DMS 273 (cell line): ENCODE measurements around the gene PTK6.
"Not testable (repeated sequence)": the region's sequence is repeated elsewhere in the genome, so short reads cannot be mapped to it uniquely, and the experiment has no call there.

Source experiments
- DNase-seq: peaks from one replicate; lab custom pipeline; 2025; ENCODE audit not compliant: unreplicated experiment; lab: John Stamatoyannopoulos, UW

Gene PTK6

DNA sequence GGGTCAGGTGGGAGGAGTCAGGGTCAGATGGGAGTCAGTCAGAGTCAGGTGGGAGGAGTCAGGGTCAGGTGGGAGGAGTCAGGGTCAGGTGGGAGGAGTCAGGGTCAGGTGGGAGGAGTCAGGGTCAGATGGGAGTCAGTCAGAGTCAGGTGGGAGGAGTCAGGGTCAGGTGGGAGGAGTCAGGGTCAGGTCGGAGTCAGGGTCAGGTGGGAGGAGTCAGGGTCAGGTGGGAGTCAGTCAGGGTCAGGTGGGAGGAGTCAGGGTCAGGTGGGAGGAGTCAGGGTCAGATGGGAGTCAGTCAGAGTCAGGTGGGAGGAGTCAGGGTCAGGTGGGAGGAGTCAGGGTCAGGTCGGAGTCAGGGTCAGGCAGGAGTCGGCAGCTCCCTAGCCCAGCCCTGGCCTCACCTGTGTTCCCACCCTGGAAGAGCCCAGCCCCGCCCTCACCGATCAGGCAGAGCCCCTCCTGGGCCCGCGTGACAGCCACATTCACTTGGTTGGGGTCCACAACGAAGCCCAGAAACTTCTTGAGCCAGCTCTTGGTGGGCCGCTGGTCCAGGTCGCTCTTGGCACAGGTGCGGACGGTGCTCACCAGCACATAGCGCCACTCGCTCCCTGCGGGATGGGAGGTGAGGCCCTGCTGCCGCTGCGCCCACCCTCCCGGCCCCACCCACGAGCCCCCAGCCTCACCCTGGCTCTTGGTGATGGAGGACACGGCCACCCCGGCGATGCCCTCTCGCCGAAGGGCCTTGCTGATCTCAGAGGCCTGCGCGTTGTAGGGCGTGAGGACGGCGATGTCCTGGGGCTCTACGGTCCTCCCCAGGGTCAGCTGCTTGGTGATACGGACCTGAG lies 22.5 kb upstream of the PTK6 start:
- not testable (repeated sequence) for DNase-seq

GRCh38 chr20:63558804-63559484 lies 21.8 kb upstream of the PTK6 start:
- no peak for DNase-seq

- no peak for DNase-seq
Measured at GRCh38 chr20:63557481-63557891, 20.3 kb upstream of the PTK6 start.

- no peak for DNase-seq
Measured at GRCh38 chr20:63556873-63557478, 19.8 kb upstream of the PTK6 start.

- DNase-seq: no peak
Measured at GRCh38 chr20:63555661-63556381, 18.6 kb upstream of the PTK6 start.

DNA sequence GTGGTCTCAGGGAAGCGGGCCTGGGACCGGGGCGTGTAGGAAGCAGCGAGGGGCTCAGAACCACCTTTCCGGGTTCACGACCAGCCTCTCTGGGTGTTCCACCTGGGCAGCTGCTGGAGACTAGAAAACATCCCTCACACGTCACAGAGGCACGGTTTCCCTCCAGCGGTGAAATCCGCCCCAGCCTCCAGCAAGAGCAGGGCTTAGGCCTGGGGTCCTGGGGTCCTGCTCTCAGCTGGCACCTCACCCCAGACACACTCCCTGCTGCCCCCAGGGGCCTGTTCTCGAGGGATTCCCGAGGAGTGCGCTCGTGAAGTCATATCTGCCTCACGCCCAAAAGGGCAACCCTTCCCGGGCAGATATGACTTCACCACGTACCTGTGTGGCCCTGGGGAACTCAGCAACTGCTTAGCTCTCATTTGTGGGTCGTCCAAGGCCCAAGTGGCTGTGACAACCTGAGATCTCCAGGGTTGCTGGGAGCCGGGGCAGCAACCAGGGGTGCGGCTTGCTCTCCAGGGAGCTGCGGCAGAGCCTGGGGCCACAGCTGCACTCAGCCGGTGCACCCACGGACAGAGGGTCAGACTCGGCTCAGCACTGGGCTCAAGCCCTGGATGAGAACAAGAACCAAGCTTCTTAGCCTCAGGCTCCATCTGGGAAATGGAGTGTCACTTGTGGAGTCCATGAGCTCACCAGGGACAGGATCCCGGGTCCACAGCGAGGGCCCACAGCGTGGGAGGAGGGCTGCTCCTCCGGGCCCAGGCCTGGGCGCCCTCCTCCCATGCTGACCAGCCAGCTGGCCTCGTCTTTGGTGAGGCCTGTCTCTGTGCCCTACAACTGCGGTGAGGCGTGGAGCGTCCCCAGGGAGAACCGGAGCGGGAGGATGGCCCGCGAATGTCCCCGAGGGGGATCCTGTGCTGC lies 17.4 kb upstream of the PTK6 start:
- no peak for DNase-seq

DNA sequence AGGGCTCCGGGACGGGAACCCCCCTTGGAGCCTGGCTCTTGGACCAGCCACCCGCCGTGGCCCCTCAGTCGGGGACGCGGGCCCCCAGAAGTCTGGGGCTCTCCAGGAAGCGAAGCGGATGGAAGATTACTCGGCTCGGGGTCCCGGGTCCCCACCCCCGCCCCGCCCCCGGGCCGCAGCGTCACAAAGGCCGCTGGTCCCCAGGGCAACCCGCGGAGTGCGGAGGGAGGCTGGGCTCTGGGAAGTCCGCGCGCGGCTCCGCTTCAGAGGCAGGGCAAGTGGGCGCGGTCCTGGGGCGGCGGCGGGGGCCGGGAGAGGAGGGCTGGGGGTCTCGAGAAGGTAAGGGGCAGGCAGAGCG lies 16.7 kb upstream of the PTK6 start, which contains the start of gene FNDC11:
Gene FNDC11, plus strand, starts transcription at position 227 of the 358 bp plus-strand sequence. CDS start 1,505 bp downstream, outside the sequence.
- DNase-seq: peak; percentile 42

DNA sequence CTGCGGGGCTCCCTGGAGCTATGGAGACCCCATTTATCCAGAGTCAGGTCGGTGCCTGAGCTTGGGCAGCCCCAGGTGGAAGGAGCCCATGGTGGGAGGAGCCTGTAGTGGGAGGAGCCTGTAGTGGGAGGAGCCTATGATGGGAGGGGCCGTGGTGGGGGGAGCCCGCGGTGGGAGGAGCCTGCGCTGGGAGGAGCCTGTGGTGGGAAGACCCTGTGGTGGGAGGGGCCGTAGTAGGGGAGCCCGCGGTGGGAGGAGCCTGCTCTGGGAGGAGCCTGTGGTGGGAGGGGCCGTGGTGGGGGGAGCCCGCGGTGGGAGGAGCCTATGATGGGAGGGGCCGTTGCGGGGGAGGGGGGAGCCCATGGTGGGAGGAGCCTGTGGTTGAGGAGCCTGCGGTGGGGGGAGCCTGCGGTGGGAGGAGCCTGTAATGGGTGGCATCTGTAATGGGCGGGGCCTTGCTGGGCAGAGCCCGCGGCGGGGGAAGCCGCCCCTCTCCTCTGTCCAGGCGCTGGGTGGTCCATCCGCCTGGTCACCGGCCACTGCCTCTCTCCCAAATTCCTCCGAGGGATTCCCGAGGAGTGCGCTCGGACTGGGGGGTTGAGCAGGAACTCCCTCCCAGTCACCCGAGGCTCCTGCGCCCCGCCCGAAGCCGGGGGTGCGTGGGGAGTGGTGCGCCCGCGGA lies 16.2 kb upstream of the PTK6 start:
- peak; percentile 91 for DNase-seq

DNA sequence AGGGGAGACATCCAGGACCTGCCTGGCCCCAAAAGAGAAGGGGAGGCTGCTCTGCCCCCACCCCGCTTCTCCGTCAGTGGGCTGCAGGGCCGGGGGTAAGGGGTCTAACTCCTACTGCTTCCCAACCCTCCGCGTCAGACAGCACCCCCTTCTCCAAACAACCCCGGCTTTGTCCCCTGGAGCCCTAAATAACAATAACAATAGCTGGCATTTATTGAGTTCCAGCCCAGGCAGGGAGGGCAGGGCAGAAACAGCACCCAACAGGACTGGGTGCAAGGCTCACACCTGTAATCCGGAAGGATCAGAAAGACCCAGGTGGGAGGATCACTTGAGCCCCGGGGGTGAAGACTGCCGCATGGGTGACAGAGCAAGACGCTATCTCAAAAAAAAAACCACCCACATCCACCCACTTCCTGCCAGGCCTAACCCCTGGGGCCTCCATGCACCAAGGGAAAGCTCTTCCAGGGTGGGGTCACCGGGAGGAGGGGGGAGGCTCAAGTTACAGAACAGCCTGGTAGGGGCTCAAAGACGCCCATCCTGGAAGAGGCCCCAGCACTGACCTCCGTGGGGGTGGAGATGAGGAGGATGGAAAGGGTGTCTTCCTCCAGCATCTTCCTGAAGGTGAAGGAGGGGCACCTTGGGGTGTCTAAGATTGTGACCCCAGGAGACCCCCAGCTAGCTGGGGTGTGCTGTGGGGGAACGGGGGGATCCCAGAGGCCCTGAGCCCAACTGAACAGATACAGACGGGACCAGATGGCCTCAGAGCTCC lies 15.5 kb upstream of the PTK6 start:
- DNase-seq: no peak

- DNase-seq: no peak
Measured at GRCh38 chr20:63551068-63551467, 13.9 kb upstream of the PTK6 start.

DNA sequence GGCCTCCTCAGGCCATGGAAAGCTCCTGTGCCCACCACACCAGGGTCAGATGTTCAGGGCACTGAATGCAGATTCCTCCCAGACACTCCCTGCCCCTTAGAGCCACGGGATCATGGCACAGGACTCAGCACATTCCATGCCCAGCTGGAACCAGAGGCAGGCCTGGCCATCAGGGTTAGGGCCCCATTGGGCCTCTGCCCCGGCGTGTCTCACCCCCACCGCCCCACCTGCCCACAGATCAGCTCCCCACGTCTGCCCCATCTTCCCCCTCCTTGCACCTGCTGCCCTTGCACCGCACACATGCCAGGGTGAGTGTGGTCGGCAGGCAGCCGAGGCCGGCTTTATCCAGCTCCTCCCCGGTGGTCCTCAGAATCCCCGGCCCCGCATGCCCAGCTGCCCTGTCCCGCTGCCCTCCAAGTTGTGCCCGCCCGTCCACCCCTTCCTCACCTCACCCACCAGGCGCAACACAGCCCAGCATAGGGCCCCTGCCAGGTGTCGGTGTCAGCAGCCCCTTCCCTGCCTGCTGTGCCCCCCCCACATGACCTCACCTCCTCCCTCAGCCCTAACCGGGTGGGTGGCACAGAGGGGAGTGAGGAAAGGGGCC lies 12.6 kb upstream of the PTK6 start:
- DNase-seq: no peak

- no peak for DNase-seq
Measured at GRCh38 chr20:63549019-63549418, 11.8 kb upstream of the PTK6 start.

DNA sequence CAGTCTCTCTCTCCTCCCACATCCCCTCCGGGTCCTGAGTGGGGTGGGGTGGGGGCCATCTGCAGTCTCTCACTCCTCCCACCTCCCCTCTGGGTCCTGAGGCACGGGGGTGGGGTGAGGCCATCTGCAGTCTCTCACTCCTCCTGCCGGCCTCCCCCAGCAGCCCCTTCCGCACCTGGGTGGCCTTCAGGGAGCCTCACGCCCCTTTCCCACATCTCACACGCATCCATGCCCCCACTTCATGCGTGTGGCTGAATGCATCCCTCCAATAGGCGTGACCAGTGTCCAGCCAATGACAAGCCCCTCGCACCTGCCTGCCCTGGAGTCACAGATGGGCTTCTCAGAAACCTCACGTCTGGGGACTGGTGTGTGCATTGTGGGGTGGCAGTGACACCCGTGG lies 11.4 kb upstream of the PTK6 start:
- no peak for DNase-seq

GRCh38 chr20:63547725-63548480 lies 10.7 kb upstream of the PTK6 start, which contains the start of gene SRMS:
SRMS (minus strand) TSS chr20:63547749; CDS start chr20:63547463, 286 bp downstream.
- peak; percentile 59 for DNase-seq

DNA sequence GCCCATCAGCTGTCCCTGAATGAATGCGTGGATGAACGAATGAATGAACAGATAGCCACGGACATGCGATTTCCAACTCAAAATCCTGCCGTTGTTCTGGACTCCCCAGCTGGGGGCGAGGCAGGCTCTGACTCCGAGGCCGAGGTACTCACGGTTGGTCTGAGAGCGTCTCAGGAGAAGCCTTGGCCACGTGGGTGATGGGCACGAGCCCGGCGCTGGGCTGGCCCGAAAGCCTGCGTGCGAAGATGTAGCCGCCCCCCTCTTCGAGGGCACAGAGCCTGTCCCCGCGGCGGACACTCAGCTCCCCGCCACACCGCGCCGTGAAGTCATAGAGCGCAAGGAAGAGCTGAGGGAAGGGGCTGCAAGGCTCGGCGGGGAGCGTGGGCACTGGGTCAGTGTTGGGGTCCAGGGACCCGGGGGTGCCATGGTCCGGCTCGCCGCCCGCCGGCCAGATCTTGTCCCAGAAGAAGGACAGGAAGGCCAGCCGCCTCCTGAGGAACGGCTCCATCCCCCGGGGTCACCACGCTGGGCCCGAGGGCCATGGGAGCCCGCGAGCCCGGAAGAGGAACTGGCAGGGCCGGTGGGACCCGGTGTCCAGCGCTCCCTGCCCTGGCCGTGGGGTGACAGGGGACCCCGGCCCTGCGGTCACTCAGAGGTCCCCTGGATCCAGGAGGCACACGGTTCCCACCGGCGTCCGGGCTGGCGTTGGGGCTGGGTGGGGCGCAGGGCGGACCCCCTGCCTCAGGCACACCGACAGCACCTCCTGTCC lies 10.0 kb upstream of the PTK6 start:
- no peak for DNase-seq

- no peak for DNase-seq
Measured at GRCh38 chr20:63546256-63546955, 9.2 kb upstream of the PTK6 start.
